ENCODE results near the gene GID8.

DNA sequence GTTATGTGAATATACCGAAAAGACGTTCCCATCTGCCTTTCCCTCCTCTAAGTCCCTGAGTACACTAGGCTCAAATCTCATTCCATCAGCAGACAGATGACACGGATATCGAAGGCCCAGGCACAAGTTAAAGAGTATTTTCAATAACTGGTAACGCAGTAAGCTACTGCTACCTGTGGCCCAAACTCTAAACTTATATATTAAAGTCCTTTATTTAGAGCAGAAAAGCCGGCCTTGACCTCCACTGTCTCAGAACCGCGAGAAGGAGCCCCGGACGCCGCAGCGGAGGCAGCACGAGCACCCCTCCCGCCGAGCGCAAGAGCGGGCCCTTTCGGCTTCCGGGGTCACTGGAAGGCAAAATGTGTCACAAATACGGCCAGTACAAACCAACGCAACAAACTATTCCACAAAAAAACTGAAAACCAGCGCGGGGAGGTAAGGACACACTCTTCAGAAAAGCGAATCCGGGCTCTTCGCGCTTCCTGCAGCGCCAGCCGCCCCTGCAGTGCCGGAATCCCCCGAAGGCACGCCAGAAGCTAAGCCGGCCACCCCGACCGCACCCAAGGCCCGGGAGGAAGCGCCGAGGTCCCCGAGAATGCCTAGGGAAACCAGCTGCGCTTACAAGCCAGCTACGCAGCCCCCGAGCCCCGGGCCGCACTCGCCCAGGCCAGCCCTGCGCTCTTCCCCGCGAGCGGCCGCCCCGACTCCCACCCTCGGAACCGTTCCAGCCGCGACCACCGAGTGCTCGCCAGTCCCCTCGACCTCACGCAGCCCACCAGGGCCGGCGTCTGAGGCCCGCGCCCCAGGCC lies 12.3 kb upstream of the GID8 start:
- TF ChIP-seq, protein P1, sequence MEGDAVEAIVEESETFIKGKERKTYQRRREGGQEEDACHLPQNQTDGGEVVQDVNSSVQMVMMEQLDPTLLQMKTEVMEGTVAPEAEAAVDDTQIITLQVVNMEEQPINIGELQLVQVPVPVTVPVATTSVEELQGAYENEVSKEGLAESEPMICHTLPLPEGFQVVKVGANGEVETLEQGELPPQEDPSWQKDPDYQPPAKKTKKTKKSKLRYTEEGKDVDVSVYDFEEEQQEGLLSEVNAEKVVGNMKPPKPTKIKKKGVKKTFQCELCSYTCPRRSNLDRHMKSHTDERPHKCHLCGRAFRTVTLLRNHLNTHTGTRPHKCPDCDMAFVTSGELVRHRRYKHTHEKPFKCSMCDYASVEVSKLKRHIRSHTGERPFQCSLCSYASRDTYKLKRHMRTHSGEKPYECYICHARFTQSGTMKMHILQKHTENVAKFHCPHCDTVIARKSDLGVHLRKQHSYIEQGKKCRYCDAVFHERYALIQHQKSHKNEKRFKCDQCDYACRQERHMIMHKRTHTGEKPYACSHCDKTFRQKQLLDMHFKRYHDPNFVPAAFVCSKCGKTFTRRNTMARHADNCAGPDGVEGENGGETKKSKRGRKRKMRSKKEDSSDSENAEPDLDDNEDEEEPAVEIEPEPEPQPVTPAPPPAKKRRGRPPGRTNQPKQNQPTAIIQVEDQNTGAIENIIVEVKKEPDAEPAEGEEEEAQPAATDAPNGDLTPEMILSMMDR (conservative IDR thresholded peaks at IDR 0.05; ENCODE audit: low read depth, low read length) = no peak
- TF ChIP-seq EZH2 (IDR thresholded peaks at IDR 0.05; ENCODE audit: borderline replicate concordance, low read depth, low read length, poor library complexity, severe bottlenecking) = no peak

All from A673 (cell line).